ENCODE measurements around the gene TET3.

The TET3 gene

GRCh38 chr2:73987109-73987947 lies 2.6 kb downstream of the TET3 start:
- DNase-seq (ENCODE audit: low read depth): no peak

- no peak for DNase-seq (ENCODE audit: low read depth)
These were observed 3.4 kb downstream of the TET3 start for GRCh38 chr2:73987948-73988700.

- no peak for DNase-seq (ENCODE audit: low read depth)
These were observed 5.3 kb downstream of the TET3 start for GRCh38 chr2:73989972-73990371.

- DNase-seq (ENCODE audit: low read depth): no peak
These were observed 5.8 kb downstream of the TET3 start for GRCh38 chr2:73990531-73990930.

GRCh38 chr2:73992036-73992435 lies 7.3 kb downstream of the TET3 start:
- DNase-seq (ENCODE audit: low read depth): no peak

GRCh38 chr2:73993376-73993775 lies 8.7 kb downstream of the TET3 start:
- DNase-seq (ENCODE audit: low read depth): no peak

- no peak for DNase-seq (ENCODE audit: low read depth)
These were observed 9.1 kb downstream of the TET3 start for GRCh38 chr2:73993778-73994177.

GRCh38 chr2:73994178-73994831 lies 9.6 kb downstream of the TET3 start:
- no peak for DNase-seq (ENCODE audit: low read depth)

GRCh38 chr2:73995810-73996209 lies 11.1 kb downstream of the TET3 start:
- no peak for DNase-seq (ENCODE audit: low read depth)

- no peak for DNase-seq (ENCODE audit: low read depth)
These were observed 13.1 kb downstream of the TET3 start for GRCh38 chr2:73997813-73998212.

- no peak for DNase-seq (ENCODE audit: low read depth)
These were observed 13.7 kb downstream of the TET3 start for GRCh38 chr2:73998451-73998850.

GRCh38 chr2:73998933-73999332 lies 14.2 kb downstream of the TET3 start:
- no peak for DNase-seq (ENCODE audit: low read depth)

GRCh38 chr2:73999881-74000597 lies 15.3 kb downstream of the TET3 start:
- no peak for DNase-seq (ENCODE audit: low read depth)

GRCh38 chr2:74000666-74001065 lies 16.0 kb downstream of the TET3 start:
- no peak for DNase-seq (ENCODE audit: low read depth)

GRCh38 chr2:74001121-74001520 lies 16.4 kb downstream of the TET3 start:
- no peak for DNase-seq (ENCODE audit: low read depth)

- DNase-seq (ENCODE audit: low read depth): no peak
These were observed 17.2 kb downstream of the TET3 start for GRCh38 chr2:74001781-74002504.

- DNase-seq (ENCODE audit: low read depth): no peak
These were observed 18.1 kb downstream of the TET3 start for GRCh38 chr2:74002505-74003421.

- DNase-seq (ENCODE audit: low read depth): peak; percentile 59
These were observed 18.9 kb downstream of the TET3 start for GRCh38 chr2:74003494-74004211.

Data from HS-5 (cell line).